Measurements from ENCODE around the gene XRCC5.
"Not testable (repeated sequence)": the region's sequence is repeated elsewhere in the genome, so short reads cannot be mapped to it uniquely, and the experiment has no call there.

The XRCC5 gene

DNA sequence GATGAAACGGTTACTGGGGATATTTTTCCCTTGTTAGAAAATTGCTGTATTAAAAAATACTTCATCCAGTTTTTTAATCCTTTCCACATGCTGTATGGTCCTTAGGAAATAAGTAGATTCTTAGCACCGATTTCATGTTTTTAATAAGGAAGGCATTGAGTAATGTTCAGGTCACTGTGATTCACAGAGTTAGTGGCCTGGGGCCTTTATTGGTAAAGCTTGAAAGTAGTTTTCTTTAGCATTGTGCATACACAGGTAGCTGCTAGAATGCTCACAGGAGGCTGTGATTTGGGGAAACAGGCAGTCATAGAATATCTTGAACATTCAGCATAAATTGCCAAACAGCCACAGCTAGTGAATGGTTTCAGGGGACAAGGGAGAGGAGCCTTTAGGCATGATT lies 79.8 kb downstream of the XRCC5 start:
- TF ChIP-seq POLR2AphosphoS5 (IDR thresholded peaks at IDR 0.05; ENCODE audit: low read depth, low read length) (no peak), POLR2A (IDR thresholded peaks at IDR 0.05; ENCODE audit: low read depth, low read length) (no peak), TAF1 (IDR thresholded peaks at IDR 0.05; ENCODE audit: borderline replicate concordance, low read depth, low read length) (no peak)
- FAIRE-seq: no peak
- no peak for DNase-seq (ENCODE audit: insufficient read length)

DNA sequence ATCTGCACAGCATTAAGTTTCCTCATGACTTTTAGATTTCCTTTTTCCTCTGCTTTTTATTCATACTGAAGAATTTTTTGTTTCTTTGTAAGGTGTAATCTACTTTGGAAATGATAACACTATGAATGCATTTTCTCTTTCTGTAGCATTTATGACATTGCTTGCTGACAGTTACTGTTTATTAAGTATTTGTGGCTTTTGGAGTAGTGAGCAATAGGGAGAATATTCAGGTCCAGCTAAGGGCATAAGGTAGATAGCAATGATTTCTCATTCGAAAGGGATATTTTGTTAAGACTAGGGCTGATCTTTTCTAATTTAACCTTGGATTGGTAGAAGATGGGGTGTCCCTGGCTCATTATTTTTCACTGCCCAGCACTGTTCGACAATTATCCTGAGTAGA lies 80.3 kb downstream of the XRCC5 start:
- FAIRE-seq (no peak), DNase-seq (ENCODE audit: insufficient read length) (no peak)
- TF ChIP-seq TAF1 (IDR thresholded peaks at IDR 0.05; ENCODE audit: borderline replicate concordance, low read depth, low read length) (no peak), POLR2AphosphoS5 (IDR thresholded peaks at IDR 0.05; ENCODE audit: low read depth, low read length) (no peak), POLR2A (IDR thresholded peaks at IDR 0.05; ENCODE audit: low read depth, low read length) (no peak)

DNA sequence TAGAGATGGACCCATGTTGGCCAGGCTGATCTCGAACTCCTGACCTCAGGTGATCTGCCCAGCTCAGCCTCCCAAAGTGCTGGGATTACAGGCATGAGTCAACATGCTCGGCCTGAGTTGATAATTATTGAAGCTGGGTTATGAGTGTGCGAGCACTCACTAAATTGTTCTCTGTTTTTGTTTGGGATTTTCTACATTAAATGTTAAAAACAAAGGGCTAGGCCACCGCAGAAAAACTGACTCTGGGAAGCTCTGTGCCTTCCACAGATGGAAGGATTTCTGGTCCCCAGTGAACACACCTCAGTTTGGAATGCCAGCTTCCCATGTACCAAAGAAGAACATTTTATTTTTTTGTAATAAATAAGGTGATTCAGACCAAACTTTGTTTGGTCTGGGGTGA lies 83.0 kb downstream of the XRCC5 start:
- FAIRE-seq (no peak), DNase-seq (ENCODE audit: insufficient read length) (no peak)
- TF ChIP-seq POLR2AphosphoS5 (IDR thresholded peaks at IDR 0.05; ENCODE audit: low read depth, low read length): no peak
- no peak for TF ChIP-seq TAF1 (IDR thresholded peaks at IDR 0.05; ENCODE audit: borderline replicate concordance, low read depth, low read length)
- no peak for TF ChIP-seq POLR2A (IDR thresholded peaks at IDR 0.05; ENCODE audit: low read depth, low read length)

DNA sequence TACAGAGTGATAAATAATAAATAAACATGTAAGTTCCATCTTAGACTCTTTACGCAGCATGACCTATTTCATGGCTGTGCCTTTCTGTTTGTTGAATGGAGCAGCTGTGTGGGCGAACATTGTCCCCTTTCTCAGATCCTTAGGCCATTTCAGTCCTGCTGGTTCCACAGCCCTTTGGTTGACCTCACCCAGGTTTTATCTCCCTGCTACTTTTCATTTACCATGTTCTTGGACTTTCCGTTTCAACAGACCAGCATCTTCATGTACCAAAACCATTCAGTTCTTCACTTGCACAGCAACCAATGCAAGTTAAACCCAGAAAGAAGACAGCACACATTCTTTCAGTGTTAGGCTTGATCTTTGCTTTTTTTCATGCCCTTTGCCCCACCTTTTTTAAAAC lies 83.8 kb downstream of the XRCC5 start:
- FAIRE-seq (no peak), DNase-seq (ENCODE audit: insufficient read length) (no peak)

DNA sequence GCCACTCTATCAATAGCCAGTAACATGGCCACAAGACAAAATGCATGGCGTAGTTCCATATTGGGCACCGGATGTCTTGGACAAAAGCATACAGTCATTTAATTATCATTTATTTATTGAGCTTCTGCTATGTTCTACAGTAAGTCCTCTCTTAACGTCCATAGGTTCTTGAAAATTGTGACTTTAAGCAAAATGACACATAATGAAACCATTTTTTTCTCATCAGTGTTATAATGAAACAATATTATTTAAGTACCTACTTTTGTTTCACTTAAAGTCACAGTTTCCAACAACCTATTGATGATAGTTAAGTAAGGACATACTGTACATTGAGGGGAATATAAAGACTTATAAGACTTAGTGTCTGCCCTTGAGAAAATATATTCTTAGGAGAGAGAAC lies 84.9 kb downstream of the XRCC5 start:
- FAIRE-seq (peak; percentile 33), DNase-seq (ENCODE audit: insufficient read length) (no peak)
- TF ChIP-seq POLR2AphosphoS5 (IDR thresholded peaks at IDR 0.05; ENCODE audit: low read depth, low read length) (no peak), POLR2A (IDR thresholded peaks at IDR 0.05; ENCODE audit: low read depth, low read length) (no peak), TAF1 (IDR thresholded peaks at IDR 0.05; ENCODE audit: borderline replicate concordance, low read depth, low read length) (no peak)

More for the DNA sequence above, 83.8 kb downstream of the XRCC5 start:
- TF ChIP-seq TAF1 (IDR thresholded peaks at IDR 0.05; ENCODE audit: borderline replicate concordance, low read depth, low read length): no peak
- no peak for TF ChIP-seq POLR2AphosphoS5 (IDR thresholded peaks at IDR 0.05; ENCODE audit: low read depth, low read length)
- TF ChIP-seq POLR2A (IDR thresholded peaks at IDR 0.05; ENCODE audit: low read depth, low read length): no peak

DNA sequence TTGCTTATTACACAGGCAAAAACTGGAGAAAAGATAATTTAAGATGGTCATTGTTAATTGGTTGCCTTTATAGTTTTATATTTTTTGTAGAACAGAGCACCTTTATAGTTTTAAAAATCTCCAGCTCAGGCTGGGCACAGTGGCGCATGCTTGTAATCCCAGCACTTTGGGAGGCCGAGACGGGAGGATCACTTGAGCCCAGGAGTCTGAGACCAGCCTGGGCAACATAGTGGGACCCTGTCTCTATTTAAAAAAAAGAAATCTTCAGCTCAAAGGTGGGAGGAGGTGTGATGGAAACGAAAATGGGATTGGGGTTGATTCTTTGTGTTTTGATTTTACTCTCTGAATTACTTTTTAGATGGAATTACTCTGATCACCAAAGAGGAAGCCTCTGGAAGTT lies 85.4 kb downstream of the XRCC5 start:
- no peak for DNase-seq (ENCODE audit: insufficient read length)
- no peak for FAIRE-seq
- TF ChIP-seq TAF1 (IDR thresholded peaks at IDR 0.05; ENCODE audit: borderline replicate concordance, low read depth, low read length) (no peak), POLR2A (IDR thresholded peaks at IDR 0.05; ENCODE audit: low read depth, low read length) (no peak), POLR2AphosphoS5 (IDR thresholded peaks at IDR 0.05; ENCODE audit: low read depth, low read length) (no peak)

DNA sequence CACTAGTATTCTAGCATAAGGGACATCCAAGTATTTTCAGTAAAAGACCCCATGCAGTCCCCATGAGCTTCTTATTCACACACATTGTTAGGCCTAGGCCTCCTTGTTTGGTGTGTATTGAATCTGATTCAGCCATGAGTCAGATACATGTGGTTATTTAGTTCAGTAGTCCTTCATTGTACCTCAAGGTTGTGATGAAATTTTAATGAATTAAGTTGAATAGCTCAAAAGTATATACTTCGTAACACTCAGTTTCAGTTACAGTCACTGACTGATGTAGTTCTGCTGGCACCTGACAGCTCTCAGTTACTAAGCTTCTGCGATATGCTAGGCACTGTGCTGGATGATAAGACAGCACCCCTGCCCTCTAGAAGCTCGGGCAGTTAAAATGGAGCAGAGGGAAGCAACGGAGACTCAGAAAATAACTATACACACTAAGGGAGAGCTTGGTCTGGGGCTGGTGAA lies 86.4 kb downstream of the XRCC5 start:
- TF ChIP-seq TAF1 (IDR thresholded peaks at IDR 0.05; ENCODE audit: borderline replicate concordance, low read depth, low read length): no peak
- TF ChIP-seq POLR2A (IDR thresholded peaks at IDR 0.05; ENCODE audit: low read depth, low read length): no peak
- no peak for TF ChIP-seq POLR2AphosphoS5 (IDR thresholded peaks at IDR 0.05; ENCODE audit: low read depth, low read length)
- no peak for DNase-seq (ENCODE audit: insufficient read length)
- no peak for FAIRE-seq

DNA sequence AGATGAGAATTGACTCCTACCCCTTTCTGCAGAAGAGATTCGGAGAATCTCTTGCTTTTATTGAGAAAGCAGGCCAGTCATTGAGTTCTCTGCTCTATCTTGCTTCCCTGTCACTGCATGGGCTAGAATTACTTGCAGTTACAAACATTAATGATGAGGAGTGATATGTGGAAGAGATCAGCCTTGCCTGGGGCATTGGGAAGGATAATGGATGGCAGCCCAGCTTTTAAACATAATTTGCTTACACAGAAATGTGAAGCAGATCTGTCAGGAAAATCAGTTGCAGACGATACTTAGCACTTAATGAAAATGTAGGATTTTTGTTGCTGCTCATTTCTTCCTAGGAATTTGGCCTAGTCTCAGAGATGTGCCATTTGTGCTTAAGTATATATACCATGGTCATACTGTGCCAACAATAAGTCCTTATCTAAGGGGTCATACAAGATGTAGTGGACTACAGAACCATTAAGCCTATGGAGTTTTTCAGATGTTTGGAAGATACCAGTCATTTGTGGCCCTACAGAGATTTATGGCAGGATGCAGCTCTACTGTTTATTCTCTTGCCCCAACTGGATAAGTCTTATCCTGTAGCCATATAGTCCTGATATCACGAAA lies 92.7 kb downstream of the XRCC5 start:
- FAIRE-seq (peak; percentile 73), DNase-seq (ENCODE audit: insufficient read length) (no peak)
- TF ChIP-seq POLR2AphosphoS5 (IDR thresholded peaks at IDR 0.05; ENCODE audit: low read depth, low read length) (no peak), TAF1 (IDR thresholded peaks at IDR 0.05; ENCODE audit: borderline replicate concordance, low read depth, low read length) (no peak), POLR2A (IDR thresholded peaks at IDR 0.05; ENCODE audit: low read depth, low read length) (no peak)

DNA sequence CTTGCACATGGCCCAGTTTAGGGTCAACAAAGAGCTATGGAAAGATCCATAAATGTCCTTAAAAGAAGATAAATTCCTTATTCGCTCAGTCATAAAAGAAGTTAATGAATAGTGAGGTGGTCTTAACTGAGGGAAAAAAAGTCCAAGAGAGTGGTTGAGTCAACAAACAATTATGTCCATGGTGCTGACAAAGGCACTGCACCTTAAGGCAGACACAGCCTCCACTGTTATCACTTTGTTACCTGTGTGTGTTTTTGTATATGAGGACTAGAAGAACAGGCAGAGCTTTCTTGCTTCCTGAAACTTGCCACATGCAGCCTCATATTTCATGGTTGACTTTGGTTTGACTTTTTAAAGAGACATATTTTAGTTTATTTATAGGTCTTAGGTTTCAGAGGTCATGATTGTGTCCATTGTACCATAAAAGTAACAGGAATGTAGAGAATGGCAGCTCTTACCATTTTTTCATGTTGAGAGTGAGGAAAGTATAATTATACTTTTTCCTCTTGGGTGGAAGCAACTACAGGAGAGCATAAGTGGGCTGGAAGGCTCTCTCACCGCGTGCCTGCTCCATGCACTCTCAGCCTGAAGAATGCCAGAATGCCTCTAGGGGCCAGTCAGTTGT lies 93.6 kb downstream of the XRCC5 start:
- DNase-seq (ENCODE audit: insufficient read length): no peak
- FAIRE-seq: peak; percentile 33
- TF ChIP-seq TAF1 (IDR thresholded peaks at IDR 0.05; ENCODE audit: borderline replicate concordance, low read depth, low read length): no peak
- no peak for TF ChIP-seq POLR2A (IDR thresholded peaks at IDR 0.05; ENCODE audit: low read depth, low read length)
- no peak for TF ChIP-seq POLR2AphosphoS5 (IDR thresholded peaks at IDR 0.05; ENCODE audit: low read depth, low read length)

DNA sequence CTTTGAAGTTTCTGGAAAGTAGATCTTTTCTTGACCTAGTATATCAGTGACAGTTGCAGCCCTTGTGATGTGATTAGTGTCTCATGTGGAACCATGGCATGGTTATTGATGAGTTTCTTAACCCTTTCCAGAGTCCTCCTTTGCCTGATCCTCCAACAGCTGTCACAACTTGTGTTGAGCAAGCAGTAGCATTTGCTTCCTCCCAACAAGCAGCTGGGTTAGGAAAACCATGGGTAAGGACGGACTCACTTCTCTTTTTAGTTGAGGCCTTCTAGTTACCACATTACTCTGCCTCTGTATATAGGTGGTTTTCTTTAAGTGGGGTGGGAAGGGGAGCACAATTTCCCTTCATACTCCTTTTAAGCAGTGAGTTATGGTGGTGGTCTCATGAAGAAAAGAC lies 96.3 kb downstream of the XRCC5 start:
- TF ChIP-seq TAF1 (IDR thresholded peaks at IDR 0.05; ENCODE audit: borderline replicate concordance, low read depth, low read length) (no peak), POLR2AphosphoS5 (IDR thresholded peaks at IDR 0.05; ENCODE audit: low read depth, low read length) (no peak), POLR2A (IDR thresholded peaks at IDR 0.05; ENCODE audit: low read depth, low read length) (no peak)
- no peak for FAIRE-seq

DNA sequence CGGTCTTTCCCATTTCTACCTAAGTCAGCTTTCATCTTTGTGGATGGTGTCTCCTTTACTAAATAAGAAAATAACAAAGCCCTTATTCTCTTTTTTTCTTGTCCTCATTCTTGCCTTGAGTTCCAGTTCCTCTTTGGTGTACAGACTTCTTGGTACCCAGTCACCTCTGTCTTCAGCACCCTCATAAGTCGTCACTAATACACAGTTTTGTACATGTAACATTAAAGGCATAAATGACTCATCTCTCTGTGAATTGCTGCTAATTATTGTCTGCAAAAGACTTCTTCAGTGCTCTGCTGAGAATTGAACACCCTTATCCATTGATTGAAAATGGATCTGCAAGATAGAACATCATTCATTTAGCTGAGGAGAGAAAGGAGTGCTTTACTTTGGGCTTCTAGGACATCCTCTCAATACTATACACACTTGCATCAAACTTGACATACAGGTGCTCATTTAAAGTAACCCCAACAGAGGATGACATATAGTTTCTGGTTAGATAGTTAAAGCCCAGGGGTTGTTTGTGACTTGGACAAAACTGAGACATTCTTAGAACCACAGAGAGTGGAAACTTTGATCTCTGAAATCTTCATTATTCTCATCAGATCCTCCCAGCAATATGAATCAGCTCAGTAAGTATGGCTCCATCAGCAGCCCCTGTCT lies 97.0 kb downstream of the XRCC5 start:
- FAIRE-seq (peak; percentile 38), DNase-seq (ENCODE audit: insufficient read length) (no peak)
- no peak for TF ChIP-seq POLR2AphosphoS5 (IDR thresholded peaks at IDR 0.05; ENCODE audit: low read depth, low read length)
- TF ChIP-seq POLR2A (IDR thresholded peaks at IDR 0.05; ENCODE audit: low read depth, low read length): no peak
- TF ChIP-seq TAF1 (IDR thresholded peaks at IDR 0.05; ENCODE audit: borderline replicate concordance, low read depth, low read length): no peak

More for the DNA sequence above, 96.3 kb downstream of the XRCC5 start:
- no peak for DNase-seq (ENCODE audit: insufficient read length)

DNA sequence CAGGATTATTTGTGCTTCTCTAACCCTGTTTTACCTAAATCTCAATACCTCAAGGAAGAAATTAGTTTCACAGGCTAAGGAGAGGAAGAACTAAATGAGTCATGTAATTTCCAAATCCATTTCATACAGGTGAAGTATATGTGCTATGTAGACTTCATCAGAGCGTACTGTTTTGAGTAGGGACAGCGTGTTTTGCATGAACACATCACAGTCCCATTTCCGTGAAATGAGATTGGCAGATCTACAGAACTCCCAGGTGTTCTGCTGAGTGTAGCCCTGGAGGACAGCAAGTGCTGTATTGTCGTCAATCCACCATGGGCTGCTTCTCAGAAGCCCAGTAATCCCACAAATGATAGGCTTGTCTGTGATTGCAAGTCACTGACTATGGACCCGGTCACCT lies 97.7 kb downstream of the XRCC5 start:
- FAIRE-seq (no peak), DNase-seq (ENCODE audit: insufficient read length) (no peak)
- no peak for TF ChIP-seq TAF1 (IDR thresholded peaks at IDR 0.05; ENCODE audit: borderline replicate concordance, low read depth, low read length)
- TF ChIP-seq POLR2A (IDR thresholded peaks at IDR 0.05; ENCODE audit: low read depth, low read length): no peak
- no peak for TF ChIP-seq POLR2AphosphoS5 (IDR thresholded peaks at IDR 0.05; ENCODE audit: low read depth, low read length)

DNA sequence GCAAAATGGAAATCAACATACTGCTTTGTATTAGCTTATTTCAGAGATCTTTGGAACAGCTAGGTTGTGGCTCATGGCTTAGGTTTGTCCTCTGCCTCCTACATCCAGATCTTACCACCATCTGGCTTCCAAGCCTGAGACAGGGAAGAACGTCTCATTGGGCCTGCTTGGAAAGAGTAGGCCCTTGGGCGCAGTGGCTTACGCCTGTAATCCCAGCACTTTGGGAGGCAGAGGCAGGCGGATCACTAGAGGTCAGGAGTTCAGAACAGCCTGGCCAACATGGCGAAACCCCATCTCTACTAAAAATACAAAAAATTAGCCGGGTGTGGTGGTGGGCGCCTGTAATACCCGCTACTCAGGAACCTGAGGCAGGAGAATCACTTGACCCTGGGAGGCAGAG lies 99.5 kb downstream of the XRCC5 start:
- DNase-seq (ENCODE audit: insufficient read length); FAIRE-seq: not testable (repeated sequence)

Measured in GM12892 (cell line).